Measurements from ENCODE around the gene ATL3.

DNA sequence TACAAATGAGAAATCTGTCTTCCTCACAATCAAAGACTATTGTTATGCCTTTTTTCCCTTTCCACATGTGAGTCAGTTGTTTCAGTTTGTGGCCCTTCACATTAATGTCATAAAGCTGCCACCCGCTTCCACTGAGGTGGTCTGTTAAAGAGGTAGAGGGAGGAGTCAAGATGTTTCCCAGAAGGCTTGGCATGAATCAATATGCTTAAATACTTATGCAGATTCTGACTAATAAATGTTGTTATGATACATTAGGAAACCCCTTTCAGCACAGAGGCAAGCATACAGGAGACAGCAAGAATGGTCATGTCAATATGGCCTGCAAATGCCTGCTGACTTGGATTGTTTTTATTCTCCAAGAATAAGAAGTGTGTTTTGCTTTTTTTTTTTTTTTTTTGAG, 16.7 kb upstream of the ATL3 start:
- TF ChIP-seq CTCF (IDR thresholded peaks at IDR 0.05 in 4 of 5, conservative IDR thresholded peaks at IDR 0.05 in 1 of 5) (no peak), POLR2A (IDR thresholded peaks at IDR 0.05) (no peak)

All from gastrocnemius medialis (tissue), 4 donors.